HFFc6 (cell line): ENCODE measurements around the gene VAV3. TPM values are rescaled to one million over a fixed set of nuclear protein-coding genes. Genes with fewer than 3 reads are reported as not detected.

Source experiments
- DNase-seq: peaks from one replicate; pipeline ENCODE4 v3.0.0-alpha.2; 2018
- H3K27ac Mint-ChIP-seq: 2 replicates; pipeline ENCODE4 v1.8.0; 2020; ENCODE audit warnings: mild to moderate bottlenecking, mixed read lengths
- H3K27me3 Mint-ChIP-seq: 2 replicates; pipeline ENCODE4 v1.8.0; 2021; ENCODE audit warnings: mild to moderate bottlenecking, moderate library complexity, mixed read lengths; ENCODE audit not compliant: insufficient read depth
- H3K36me3 Mint-ChIP-seq: 2 replicates; pipeline ENCODE4 v1.8.0; 2021; ENCODE audit warnings: low read depth, mixed read lengths
- H3K4me1 Mint-ChIP-seq: 2 replicates; pipeline ENCODE4 v1.8.0; 2020; ENCODE audit warnings: low read depth, mixed read lengths
- H3K4me3 Mint-ChIP-seq: 2 replicates; pipeline ENCODE4 v1.8.0; 2020; ENCODE audit warnings: mild to moderate bottlenecking, moderate library complexity, mixed read lengths
- H3K9me3 Mint-ChIP-seq: 2 replicates; pipeline ENCODE4 v1.8.0; 2020; ENCODE audit warnings: mild to moderate bottlenecking, mixed read lengths
- total RNA-seq, 6 experiments: library from RNA; stranded (reverse); fragmentation: NEBNext Ultra II Directional; extraction: Animal tissue kit (Norgen Biotek cat#: 25700); gene quantifications; 2 replicates in 1 of 6; 3 replicates in 5 of 6; pipeline ENCODE4 v1.2.3, GENCODE V29; 2021
- TF ChIP-seq, protein P1 (sequence below): fragments of 200-600 bp; sonication (generic); IDR thresholded peaks from 2 replicates; pipeline ENCODE4 v1.5.0; 2021; ENCODE audit warnings: antibody characterized with exemption, mild to moderate bottlenecking

VAV3 gene
- total RNA-seq, 6 experiments from 2014 or later = not detected

DNA sequence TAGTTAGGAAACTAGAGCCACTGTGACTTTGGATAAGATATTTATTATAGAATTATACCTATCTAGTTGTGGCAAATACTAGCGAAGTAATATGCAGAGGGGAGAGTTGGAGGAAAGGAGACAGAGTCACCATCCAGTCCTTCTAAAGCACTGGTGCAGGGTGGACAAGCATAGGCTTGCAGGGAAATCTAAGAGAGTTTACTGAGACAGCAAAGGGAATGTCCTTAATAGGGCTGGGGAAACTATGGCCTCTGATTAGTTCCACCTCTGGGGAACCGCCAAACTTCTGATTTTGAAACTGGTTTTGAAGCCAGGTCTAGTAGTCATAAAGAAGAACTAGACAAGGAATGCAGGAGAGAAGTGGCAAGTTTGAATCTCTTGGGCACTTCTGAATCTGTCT is 407.9 kb downstream of the VAV3 start:
- no peak for DNase-seq
- H3K27ac Mint-ChIP-seq = no peak overlapping the region
- H3K27me3 Mint-ChIP-seq = no peaks in the 10 kb centered on the region
- H3K4me1 Mint-ChIP-seq = no peaks in the 10 kb centered on the region
- TF ChIP-seq, protein P1, sequence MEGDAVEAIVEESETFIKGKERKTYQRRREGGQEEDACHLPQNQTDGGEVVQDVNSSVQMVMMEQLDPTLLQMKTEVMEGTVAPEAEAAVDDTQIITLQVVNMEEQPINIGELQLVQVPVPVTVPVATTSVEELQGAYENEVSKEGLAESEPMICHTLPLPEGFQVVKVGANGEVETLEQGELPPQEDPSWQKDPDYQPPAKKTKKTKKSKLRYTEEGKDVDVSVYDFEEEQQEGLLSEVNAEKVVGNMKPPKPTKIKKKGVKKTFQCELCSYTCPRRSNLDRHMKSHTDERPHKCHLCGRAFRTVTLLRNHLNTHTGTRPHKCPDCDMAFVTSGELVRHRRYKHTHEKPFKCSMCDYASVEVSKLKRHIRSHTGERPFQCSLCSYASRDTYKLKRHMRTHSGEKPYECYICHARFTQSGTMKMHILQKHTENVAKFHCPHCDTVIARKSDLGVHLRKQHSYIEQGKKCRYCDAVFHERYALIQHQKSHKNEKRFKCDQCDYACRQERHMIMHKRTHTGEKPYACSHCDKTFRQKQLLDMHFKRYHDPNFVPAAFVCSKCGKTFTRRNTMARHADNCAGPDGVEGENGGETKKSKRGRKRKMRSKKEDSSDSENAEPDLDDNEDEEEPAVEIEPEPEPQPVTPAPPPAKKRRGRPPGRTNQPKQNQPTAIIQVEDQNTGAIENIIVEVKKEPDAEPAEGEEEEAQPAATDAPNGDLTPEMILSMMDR = no peak
- H3K4me3 Mint-ChIP-seq = no peak overlapping the region
- peaks cover 10% of the 10 kb centered on the region for H3K9me3 Mint-ChIP-seq
- no peaks in the 10 kb centered on the region for H3K36me3 Mint-ChIP-seq

DNA sequence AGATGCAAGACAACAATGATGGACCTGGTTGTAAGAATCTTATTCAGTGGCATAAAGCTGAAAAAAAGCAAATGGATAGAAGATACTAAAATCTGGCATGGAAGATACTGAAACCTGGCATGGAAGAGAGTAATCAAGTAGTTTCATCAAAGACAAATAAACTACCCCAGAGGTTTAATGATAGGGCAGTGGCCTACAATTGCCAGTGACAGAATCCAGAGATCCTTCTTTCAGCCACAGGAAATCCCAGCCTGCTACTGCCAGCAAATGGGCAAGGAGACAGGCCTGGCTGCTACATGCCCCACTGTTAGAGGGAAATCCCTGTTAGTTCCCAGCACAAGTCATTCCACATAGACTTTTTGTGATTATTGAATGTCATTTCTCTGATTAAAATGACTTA is 409.4 kb downstream of the VAV3 start:
- TF ChIP-seq, protein P1 = no peak
- no peak for DNase-seq
- Mint-ChIP-seq H3K27ac (no peak overlapping the region), H3K4me3 (no peak overlapping the region), H3K36me3 (no peaks in the 10 kb centered on the region), H3K9me3 (peaks cover 5% of the 10 kb centered on the region; the same call in 1 of the 2 replicates), H3K27me3 (no peaks in the 10 kb centered on the region), H3K4me1 (no peaks in the 10 kb centered on the region)

DNA sequence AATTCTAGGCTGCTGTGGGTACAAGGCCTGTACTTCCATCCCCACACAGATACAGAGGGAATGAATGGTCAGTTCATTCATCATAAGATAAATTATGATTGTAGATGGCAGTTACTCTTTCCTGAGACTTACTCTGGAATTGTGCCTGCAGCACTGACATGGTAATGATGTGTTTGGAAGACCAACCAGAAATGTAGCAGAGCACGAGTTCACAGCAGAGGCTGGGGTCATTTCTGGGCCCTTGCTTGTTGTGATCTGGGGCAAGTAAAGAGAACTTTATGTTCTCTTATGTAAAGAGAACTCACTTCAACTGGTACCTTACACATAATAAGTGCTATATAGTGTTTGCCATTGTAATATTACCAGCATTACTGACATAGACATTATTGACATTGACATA is 412.2 kb downstream of the VAV3 start:
- peaks cover 5% of the 10 kb centered on the region; the same call in 1 of the 2 replicates for H3K9me3 Mint-ChIP-seq
- no peaks in the 10 kb centered on the region for H3K27me3 Mint-ChIP-seq
- H3K27ac Mint-ChIP-seq = no peak overlapping the region
- DNase-seq = no peak
- TF ChIP-seq, protein P1 = no peak
- H3K4me3 Mint-ChIP-seq = no peak overlapping the region
- no peaks in the 10 kb centered on the region for H3K36me3 Mint-ChIP-seq
- no peaks in the 10 kb centered on the region for H3K4me1 Mint-ChIP-seq

DNA sequence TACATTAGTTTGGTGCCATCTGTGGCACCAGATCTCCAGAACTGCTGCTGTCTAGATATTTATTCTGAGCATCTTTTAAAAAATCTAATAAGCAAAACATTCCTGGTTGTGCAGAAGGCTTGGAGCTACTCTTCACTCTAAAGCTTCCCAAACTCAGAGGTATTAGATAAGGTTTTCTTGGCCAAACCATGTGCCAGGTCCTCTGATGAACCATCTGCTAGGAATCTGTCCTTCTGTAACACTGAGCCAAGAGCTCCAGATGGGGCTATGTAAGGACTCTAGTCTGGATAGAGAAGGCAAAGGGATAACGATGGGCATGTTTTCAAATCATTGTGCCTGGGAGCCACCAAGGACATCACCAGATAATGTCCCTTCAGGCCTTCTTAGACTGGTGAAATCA is 413.5 kb downstream of the VAV3 start:
- Mint-ChIP-seq H3K4me1 (no peaks in the 10 kb centered on the region), H3K27ac (no peak overlapping the region), H3K4me3 (no peak overlapping the region), H3K27me3 (no peaks in the 10 kb centered on the region), H3K36me3 (no peaks in the 10 kb centered on the region), H3K9me3 (peaks cover 5% of the 10 kb centered on the region; the same call in 1 of the 2 replicates)
- DNase-seq = no peak
- TF ChIP-seq, protein P1 = no peak

DNA sequence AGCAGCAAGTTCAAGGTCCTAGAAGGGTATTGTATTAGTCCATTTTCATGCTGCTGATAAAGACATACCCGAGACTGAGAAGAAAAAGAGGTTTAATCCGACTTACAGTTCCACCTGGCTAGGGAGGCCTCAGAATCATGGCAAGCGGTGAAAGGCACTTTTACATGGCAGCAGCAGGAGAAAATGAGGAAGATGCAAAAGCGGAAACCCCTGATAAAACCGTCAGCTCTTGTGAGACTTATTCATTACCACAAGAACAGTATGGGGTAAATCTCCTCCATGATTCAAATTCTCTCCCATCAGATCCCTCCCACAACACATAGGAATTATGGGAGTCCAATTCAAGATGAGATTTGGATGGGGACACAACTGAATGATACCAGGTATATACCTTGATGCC is 414.6 kb downstream of the VAV3 start:
- no peak overlapping the region for H3K27ac Mint-ChIP-seq
- H3K27me3 Mint-ChIP-seq = no peaks in the 10 kb centered on the region
- no peaks in the 10 kb centered on the region for H3K4me1 Mint-ChIP-seq
- DNase-seq = no peak
- H3K4me3 Mint-ChIP-seq = no peak overlapping the region
- TF ChIP-seq, protein P1 = no peak
- no peaks in the 10 kb centered on the region; the same call in 1 of the 2 replicates for H3K9me3 Mint-ChIP-seq
- H3K36me3 Mint-ChIP-seq = no peaks in the 10 kb centered on the region
